Gastroesophageal sphincter (tissue), 4 donors: ENCODE results near the gene STX1B. TPM values are rescaled to one million over a fixed set of nuclear protein-coding genes. Genes with fewer than 3 reads are reported as not detected.

ENCODE experiments used
- ATAC-seq: fragments of 150-250 bp; one replicate; pipeline ENCODE4 v1.9.1; 2016; ENCODE audit warnings: mild to moderate bottlenecking, moderate library complexity
- H3K27ac ChIP-seq, 4 donors: fragments of 200-600 bp; sonication (generic) in 3 of 4; 1 replicate in 3 of 4; 2 replicates in 1 of 4; pipeline ENCODE4 v1.5.1; 2016 to 2019
- H3K27me3 ChIP-seq: fragments of 200-600 bp; sonication (generic); one replicate; pipeline ENCODE4 v1.5.1; 2019
- H3K36me3 ChIP-seq, 2 donors: fragments of 200-600 bp; sonication (generic); one replicate each; pipeline ENCODE4 v1.5.1; 2019; ENCODE audit warnings: control low read depth in 1 of 2
- H3K4me1 ChIP-seq, 3 donors: fragments of 200-600 bp; sonication (generic); 1 replicate in 2 of 3; 2 replicates in 1 of 3; pipeline ENCODE4 v1.5.1; 2016 to 2019; ENCODE audit warnings: control low read depth in 2 of 3
- H3K4me3 ChIP-seq, 2 donors: fragments of 200-600 bp; sonication (generic); one replicate each; pipeline ENCODE4 v1.5.1; 2019; ENCODE audit warnings: mild to moderate bottlenecking in 1 of 2, moderate library complexity in 1 of 2
- H3K9me3 ChIP-seq, 3 donors: fragments of 200-600 bp; sonication (generic); one replicate each; pipeline ENCODE4 v1.5.1; 2017 to 2019; ENCODE audit warnings: control low read depth in 2 of 3
- CTCF ChIP-seq, 4 experiments: fragments of 200-600 bp in 2 of 4; fragments of 450-650 bp in 2 of 4; sonication (generic) in 1 of 4; IDR thresholded peaks; one replicate each; pipeline ENCODE4 v1.5.1; 2017 to 2019; ENCODE audit warnings: antibody characterized with exemption in 4 of 4, mild to moderate bottlenecking in 2 of 4, moderate library complexity in 2 of 4
- EP300 ChIP-seq: sonication (generic); formaldehyde crosslinking; IDR thresholded peaks from one replicate; pipeline ENCODE4 v1.6.1; 2017; ENCODE audit warnings: antibody characterized with exemption, mild to moderate bottlenecking
- POLR2A ChIP-seq, 2 donors: fragments of 450-650 bp; IDR thresholded peaks; one replicate each; pipeline ENCODE4 v1.6.1; 2017; ENCODE audit warnings: antibody characterized with exemption in 2 of 2, mild to moderate bottlenecking in 2 of 2, moderate library complexity in 1 of 2
- POLR2AphosphoS5 ChIP-seq: sonication (generic); formaldehyde crosslinking; IDR thresholded peaks from one replicate; pipeline ENCODE4 v1.6.1; 2017; ENCODE audit warnings: antibody characterized with exemption
- WGBS, 2 donors: methylation state at CpG; one replicate each; pipeline ENCODE4 v1.1.5; 2018; ENCODE audit warnings: low coverage in 1 of 2; 5-methylcytosine and 5-hydroxymethylcytosine counted together
- total RNA-seq, 4 donors: library from RNA; depleted of rRNA; stranded (reverse); fragments of >200 nt; gene quantifications; one replicate each; pipeline ENCODE4 v1.1.0, GENCODE V29; 2016

Gene STX1B
- total RNA-seq, 4 donors from 2014 or later = 0.54 to 3.3 (median 1.9) TPM; not detected in 1

- TF ChIP-seq CTCF (IDR thresholded peaks at IDR 0.05) (no peak), EP300 (no peak), POLR2AphosphoS5 (no peak), POLR2A (IDR thresholded peaks at IDR 0.05) (no peak)
- Histone ChIP-seq H3K4me1 (peaks cover 0 to 8% (median 0%) of the 10 kb centered on the region in 3 donors), H3K9me3 (no peaks in the 10 kb centered on the region), H3K36me3 (no peaks in the 10 kb centered on the region), H3K4me3 (no peak overlapping the region), H3K27ac (no peak overlapping the region), H3K27me3 (peaks cover 69% of the 10 kb centered on the region)
- no peak for ATAC-seq
- 52% methylated on average over 2 to 3 of the region's 6 CpGs for WGBS, 2 donors
Observed at GRCh38 chr16:31008149-31008548, 2.3 kb downstream of the STX1B start.

GRCh38 chr16:31007684-31008083 is 2.8 kb downstream of the STX1B start:
- Histone ChIP-seq H3K27me3 (peaks cover 66% of the 10 kb centered on the region), H3K36me3 (no peaks in the 10 kb centered on the region), H3K4me3 (no peak overlapping the region), H3K27ac (no peak overlapping the region), H3K9me3 (no peaks in the 10 kb centered on the region), H3K4me1 (peaks cover 0 to 8% (median 0%) of the 10 kb centered on the region in 3 donors)
- no peak for TF ChIP-seq CTCF (IDR thresholded peaks at IDR 0.05)
- no peak for TF ChIP-seq POLR2A (IDR thresholded peaks at IDR 0.05)
- TF ChIP-seq POLR2AphosphoS5 = no peak
- TF ChIP-seq EP300 = no peak
- ATAC-seq = no peak
- WGBS, 2 donors = 0 to 38% methylated on average over 1 to 4 of the region's 6 CpGs

- TF ChIP-seq EP300 = no peak
- no peak for TF ChIP-seq POLR2A (IDR thresholded peaks at IDR 0.05)
- TF ChIP-seq POLR2AphosphoS5 = no peak
- TF ChIP-seq CTCF (IDR thresholded peaks at IDR 0.05) = no peak
- ATAC-seq = no peak
- H3K4me1 ChIP-seq = peaks cover 0 to 8% (median 0%) of the 10 kb centered on the region in 3 donors
- no peak overlapping the region for H3K27ac ChIP-seq
- no peaks in the 10 kb centered on the region for H3K9me3 ChIP-seq
- WGBS, 2 donors = 93 to 97% methylated on average over 7 to 8 of the region's 8 CpGs
- H3K4me3 ChIP-seq = no peak overlapping the region
- no peaks in the 10 kb centered on the region for H3K36me3 ChIP-seq
- H3K27me3 ChIP-seq = peaks cover 55% of the 10 kb centered on the region
Observed at GRCh38 chr16:31006589-31006988, 3.8 kb downstream of the STX1B start.

GRCh38 chr16:31006086-31006385 is 4.4 kb downstream of the STX1B start:
- no peak for TF ChIP-seq POLR2AphosphoS5
- TF ChIP-seq CTCF (IDR thresholded peaks at IDR 0.05) = no peak
- TF ChIP-seq POLR2A (IDR thresholded peaks at IDR 0.05) = no peak
- no peak for TF ChIP-seq EP300
- H3K9me3 ChIP-seq = no peaks in the 10 kb centered on the region
- peaks cover 0 to 7% (median 0%) of the 10 kb centered on the region in 3 donors for H3K4me1 ChIP-seq
- H3K36me3 ChIP-seq = no peaks in the 10 kb centered on the region
- no peak for ATAC-seq
- 62% methylated on average over 7 of the region's 7 CpGs; no CpG with 5 or more reads in 1 of the 2 donors for WGBS, 2 donors
- peaks cover 49% of the 10 kb centered on the region for H3K27me3 ChIP-seq
- H3K27ac ChIP-seq = no peak overlapping the region
- no peak overlapping the region for H3K4me3 ChIP-seq

GRCh38 chr16:31005350-31006085 is 4.9 kb downstream of the STX1B start:
- WGBS, 2 donors = 72 to 81% methylated on average over 5 to 8 of the region's 16 CpGs
- Histone ChIP-seq H3K9me3 (no peaks in the 10 kb centered on the region), H3K36me3 (no peaks in the 10 kb centered on the region), H3K27me3 (peaks cover 44% of the 10 kb centered on the region), H3K27ac (no peak overlapping the region), H3K4me1 (peaks cover 0 to 1% (median 0%) of the 10 kb centered on the region in 3 donors), H3K4me3 (no peak overlapping the region)
- TF ChIP-seq POLR2AphosphoS5 = no peak
- TF ChIP-seq EP300 = no peak
- TF ChIP-seq CTCF (IDR thresholded peaks at IDR 0.05) = no peak
- TF ChIP-seq POLR2A (IDR thresholded peaks at IDR 0.05) = no peak
- ATAC-seq = no peak
